ENCODE measurements around the gene PTS.

The PTS gene

DNA sequence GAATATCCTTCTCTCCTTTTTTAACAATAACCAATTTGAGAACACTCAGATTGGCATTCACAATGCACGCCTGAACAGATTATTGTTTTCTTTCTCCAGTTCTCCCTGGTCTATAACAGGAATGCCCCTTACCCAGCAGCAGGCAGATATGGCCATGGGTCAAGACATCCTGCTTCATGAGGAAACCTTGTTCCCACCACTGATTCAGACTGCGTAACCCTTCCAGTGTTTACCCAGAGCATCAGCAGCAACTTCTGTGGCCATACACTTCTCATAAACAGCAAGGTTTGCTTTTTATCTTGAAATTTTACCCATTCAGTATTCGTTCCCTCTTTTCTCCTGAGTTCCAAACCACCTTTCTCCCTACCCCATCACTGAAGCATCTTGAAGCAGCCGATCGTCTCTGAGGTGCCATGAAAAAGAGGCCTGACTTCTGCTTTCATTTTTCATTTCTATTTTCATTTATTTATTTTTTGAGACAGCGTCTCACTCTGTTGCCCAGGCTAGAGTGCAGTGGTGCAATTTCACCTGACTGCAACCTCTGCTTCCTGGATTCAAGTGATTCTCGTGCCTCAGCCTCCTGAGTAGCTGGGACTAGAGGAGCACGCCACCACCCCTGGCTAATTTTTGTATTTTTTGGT is 9.6 kb downstream of the PTS start:
- no peak for DNase-seq (ENCODE audit: low read depth, low spot score)
- in situ Hi-C loops (cut with HindIII; ENCODE audit: low sequenced_read_pairs): no loop called here
- TF ChIP-seq, protein P1, sequence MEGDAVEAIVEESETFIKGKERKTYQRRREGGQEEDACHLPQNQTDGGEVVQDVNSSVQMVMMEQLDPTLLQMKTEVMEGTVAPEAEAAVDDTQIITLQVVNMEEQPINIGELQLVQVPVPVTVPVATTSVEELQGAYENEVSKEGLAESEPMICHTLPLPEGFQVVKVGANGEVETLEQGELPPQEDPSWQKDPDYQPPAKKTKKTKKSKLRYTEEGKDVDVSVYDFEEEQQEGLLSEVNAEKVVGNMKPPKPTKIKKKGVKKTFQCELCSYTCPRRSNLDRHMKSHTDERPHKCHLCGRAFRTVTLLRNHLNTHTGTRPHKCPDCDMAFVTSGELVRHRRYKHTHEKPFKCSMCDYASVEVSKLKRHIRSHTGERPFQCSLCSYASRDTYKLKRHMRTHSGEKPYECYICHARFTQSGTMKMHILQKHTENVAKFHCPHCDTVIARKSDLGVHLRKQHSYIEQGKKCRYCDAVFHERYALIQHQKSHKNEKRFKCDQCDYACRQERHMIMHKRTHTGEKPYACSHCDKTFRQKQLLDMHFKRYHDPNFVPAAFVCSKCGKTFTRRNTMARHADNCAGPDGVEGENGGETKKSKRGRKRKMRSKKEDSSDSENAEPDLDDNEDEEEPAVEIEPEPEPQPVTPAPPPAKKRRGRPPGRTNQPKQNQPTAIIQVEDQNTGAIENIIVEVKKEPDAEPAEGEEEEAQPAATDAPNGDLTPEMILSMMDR (IDR thresholded peaks at IDR 0.05; ENCODE audit: low read depth, low read length): no peak
- H3K4me3 ChIP-seq (ENCODE audit: low read depth, low read length): no peak overlapping the region

DNA sequence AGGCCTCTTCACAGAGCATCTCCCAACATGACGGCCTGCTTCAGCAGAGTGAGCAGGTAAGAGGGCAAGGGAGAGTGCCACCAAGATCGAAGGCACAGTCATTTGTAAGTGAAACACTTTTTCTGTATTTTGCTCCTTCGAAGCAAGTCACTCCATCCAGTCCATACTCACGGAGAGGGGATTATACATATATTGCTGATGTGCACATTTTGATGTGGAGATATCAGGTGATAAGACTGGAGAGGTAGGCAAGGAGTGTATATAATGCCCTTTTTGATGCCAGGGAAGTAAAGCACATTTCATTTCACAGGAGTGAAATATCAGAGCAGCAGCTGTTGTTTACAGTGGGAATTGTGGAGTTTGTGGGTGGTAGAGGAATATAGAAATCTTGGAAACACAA is 11.2 kb downstream of the PTS start:
- H3K4me3 ChIP-seq (ENCODE audit: low read depth, low read length): no peak overlapping the region
- TF ChIP-seq, protein P1 (IDR thresholded peaks at IDR 0.05; ENCODE audit: low read depth, low read length): no peak
- in situ Hi-C loops (cut with HindIII; ENCODE audit: low sequenced_read_pairs): no loop called here
- DNase-seq (ENCODE audit: low read depth, low spot score): no peak

DNA sequence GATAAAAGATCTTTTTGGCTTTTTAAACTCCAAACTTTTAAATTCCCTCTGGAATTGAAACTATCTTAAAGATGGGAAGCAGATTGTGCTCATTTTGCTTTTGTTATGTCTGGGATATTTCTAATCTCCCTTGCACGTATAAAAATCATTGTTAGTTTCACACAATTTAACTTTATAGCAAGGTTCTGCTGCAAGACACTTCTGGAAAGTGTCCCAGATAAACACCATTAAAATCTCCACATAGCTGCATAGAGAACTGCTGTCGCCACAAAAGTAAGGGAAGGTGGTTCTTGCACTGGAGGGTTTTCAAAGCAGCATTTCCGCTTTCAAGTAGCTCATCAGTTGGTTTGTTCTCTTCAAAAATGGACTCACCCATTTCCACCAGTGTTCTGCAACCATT is 11.8 kb downstream of the PTS start:
- H3K4me3 ChIP-seq (ENCODE audit: low read depth, low read length): no peak overlapping the region
- TF ChIP-seq, protein P1 (IDR thresholded peaks at IDR 0.05; ENCODE audit: low read depth, low read length): no peak
- DNase-seq (ENCODE audit: low read depth, low spot score): peak; percentile 74
- in situ Hi-C loops (cut with HindIII; ENCODE audit: low sequenced_read_pairs): no loop called here

DNA sequence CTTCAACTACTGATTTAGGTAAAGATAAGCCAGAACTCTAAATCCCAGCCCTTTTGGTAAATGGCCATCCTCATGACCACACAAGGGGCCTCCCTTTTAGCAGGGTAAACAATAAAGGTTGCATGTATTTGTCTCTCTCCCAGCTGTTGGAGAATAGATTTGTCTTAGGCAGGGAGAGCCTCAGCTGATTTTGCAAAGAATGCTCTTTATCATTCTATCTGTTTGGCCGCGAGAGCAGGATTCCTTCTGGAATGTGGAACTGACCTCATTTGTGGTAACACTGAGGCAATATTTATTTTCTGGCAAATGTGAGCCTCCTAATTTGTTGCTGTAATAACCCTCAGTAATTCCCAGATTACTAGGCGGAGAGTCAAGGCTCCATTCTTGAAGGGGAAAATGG is 15.3 kb downstream of the PTS start:
- H3K4me3 ChIP-seq (ENCODE audit: low read depth, low read length): no peak overlapping the region
- in situ Hi-C loops (cut with HindIII; ENCODE audit: low sequenced_read_pairs): no loop called here
- TF ChIP-seq, protein P1 (IDR thresholded peaks at IDR 0.05; ENCODE audit: low read depth, low read length): no peak
- DNase-seq (ENCODE audit: low read depth, low spot score): peak; percentile 69

DNA sequence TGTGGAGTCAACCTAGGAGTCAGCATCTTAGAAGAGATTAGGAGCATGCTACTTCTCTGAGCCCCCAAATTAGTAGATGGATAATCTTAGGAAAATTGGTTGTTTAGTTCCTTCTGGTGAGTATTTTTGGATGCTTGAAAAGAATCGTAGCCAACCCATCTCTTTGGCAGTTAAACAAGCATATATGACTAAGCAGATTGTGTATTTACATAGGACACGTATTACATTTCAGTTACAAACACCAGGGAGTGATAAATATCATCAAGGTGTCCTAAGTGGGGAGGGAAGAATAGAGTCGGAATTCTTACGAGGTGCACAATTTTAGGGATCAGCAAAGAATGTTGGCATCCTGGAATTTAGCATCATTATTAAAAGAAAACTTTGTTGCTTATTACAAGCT is 21.0 kb downstream of the PTS start:
- in situ Hi-C loops (cut with HindIII; ENCODE audit: low sequenced_read_pairs): no loop called here
- TF ChIP-seq, protein P1 (IDR thresholded peaks at IDR 0.05; ENCODE audit: low read depth, low read length): no peak
- DNase-seq (ENCODE audit: low read depth, low spot score): peak; percentile 37
- H3K4me3 ChIP-seq (ENCODE audit: low read depth, low read length): no peak overlapping the region

DNA sequence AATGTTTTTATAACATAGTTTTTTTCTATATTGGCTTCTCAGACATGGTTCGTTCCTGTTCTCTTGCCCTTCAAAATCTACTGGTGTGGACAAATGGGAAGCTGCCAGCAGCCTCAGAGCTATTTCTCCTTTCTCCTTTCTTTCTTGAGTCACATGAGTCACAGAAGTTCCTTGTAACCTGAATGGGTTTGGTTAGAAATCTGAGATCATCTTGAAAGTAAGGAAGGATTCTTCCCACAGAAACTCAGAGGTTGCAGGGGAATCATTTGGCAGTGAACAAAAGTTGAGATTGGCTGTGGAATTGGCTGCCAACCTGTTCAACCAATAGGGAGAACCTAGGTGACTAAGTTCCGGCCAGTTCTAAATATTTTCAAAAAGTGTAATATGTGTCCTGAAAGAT is 22.0 kb downstream of the PTS start:
- in situ Hi-C loops (cut with HindIII; ENCODE audit: low sequenced_read_pairs): no loop called here
- H3K4me3 ChIP-seq (ENCODE audit: low read depth, low read length): no peak overlapping the region
- DNase-seq (ENCODE audit: low read depth, low spot score): peak; percentile 88
- TF ChIP-seq, protein P1 (IDR thresholded peaks at IDR 0.05; ENCODE audit: low read depth, low read length): no peak

Measured in astrocyte of the spinal cord (primary cell).